Adipose tissue (tissue), 3 donors: Measurements from ENCODE around the gene ZNF292. TPM values are rescaled to one million over a fixed set of nuclear protein-coding genes. Genes with fewer than 3 reads are reported as not detected.
"Not testable (repeated sequence)": the region's sequence is repeated elsewhere in the genome, so short reads cannot be mapped to it uniquely, and the experiment has no call there.

Experiments
- H3K27ac ChIP-seq: one replicate; pipeline ENCODE4 v1.5.1; 2013; ENCODE audit warnings: low read depth, low read length
- WGBS, 3 donors: extraction: QIAGEN DNeasy Blood & Tissue Kit; methylation state at CpG; one replicate each; pipeline ENCODE4 v1.1.7; 2013; 5-methylcytosine and 5-hydroxymethylcytosine counted together
- polyA plus RNA-seq, 3 donors: library from polyadenylated mRNA; stranded (reverse); fragments of 200-250 nt; gene quantifications; one replicate each; pipeline ENCODE4 v1.2.3, GENCODE V29; 2013
- donor health status: healthy with polysubstance abuse.
- donor health status: Bipolar disorder and iron deficiency.
- donor health status: healthy.

ZNF292 gene
- 1 to 10 TPM; 2.5 to 3.6 (median 3.3) TPM for polyA plus RNA-seq

GRCh38 chr6:87154993-87155841 lies at the start of gene ZNF292:
Gene ZNF292, plus strand, starts transcription at chr6:87155565. Its CDS starts 27 bp downstream, at chr6:87155592.
- peak within 1 kb of the TSS; percentile 48 for H3K27ac ChIP-seq
- 0% methylated on average over 69 to 75 of the region's 75 CpGs for WGBS, 3 donors

DNA sequence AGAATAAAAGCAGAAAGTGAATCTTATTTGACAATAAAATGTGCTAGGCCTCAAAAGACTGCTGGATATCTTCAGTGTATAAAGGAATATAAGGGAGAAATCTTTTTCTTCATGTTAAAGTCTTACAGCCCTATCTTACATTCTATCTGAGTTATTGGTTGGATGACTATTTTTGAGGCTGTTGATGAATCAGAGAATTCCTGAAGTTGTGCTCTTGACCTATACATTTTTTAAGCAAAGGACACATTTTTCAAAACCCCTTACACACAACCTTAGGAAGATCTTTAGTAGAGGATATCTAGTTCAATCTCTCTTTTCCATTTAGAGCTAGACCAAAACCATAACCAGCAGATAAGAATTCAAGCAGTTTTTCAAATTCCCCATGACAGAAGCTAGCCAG lies 49.5 kb upstream of the ZNF292 start:
- no peak overlapping the region for H3K27ac ChIP-seq

GRCh38 chr6:87110636-87111035 lies 44.7 kb upstream of the ZNF292 start:
- 96 to 100% (median 96%) methylated on average over 1 of the region's 1 CpG for WGBS, 3 donors
- H3K27ac ChIP-seq = no peak overlapping the region

DNA sequence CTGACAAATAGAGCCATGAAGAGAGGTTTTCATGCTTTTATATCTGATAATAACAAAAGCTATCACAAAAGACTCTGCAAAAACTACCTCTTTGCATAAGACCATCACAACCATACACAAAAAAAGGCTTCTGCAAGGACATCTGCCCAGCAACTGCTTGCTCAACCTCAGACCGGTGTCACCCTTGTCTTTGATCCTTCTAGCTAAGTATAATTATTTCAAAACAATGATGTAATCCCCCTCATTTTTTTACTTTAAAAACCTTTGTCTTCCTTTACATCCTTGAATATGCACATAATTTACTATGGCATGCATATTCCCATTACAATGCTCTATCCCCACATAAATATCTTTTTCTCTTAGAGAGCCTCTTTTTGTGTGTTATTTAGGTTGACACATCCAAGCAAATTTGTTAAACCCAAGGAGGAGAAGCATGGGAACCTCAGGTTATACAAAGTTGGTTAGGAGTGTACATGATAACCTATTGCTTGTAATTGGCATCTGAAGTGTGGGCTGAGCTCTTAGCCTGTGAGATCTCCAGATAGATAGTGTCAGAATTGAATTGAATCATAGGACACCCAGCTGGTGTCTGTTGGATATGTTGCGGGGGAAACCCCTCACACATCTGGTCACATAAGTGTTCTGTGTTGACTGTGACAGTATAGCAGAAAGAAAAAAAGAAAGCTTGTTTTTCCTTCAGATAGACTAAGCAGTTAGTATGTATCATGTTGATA lies 39.8 kb upstream of the ZNF292 start:
- 53 to 86% (median 62%) methylated on average over 2 of the region's 2 CpGs for WGBS, 3 donors
- no peak overlapping the region for H3K27ac ChIP-seq

- H3K27ac ChIP-seq = no peak overlapping the region
- 77 to 82% (median 80%) methylated on average over 2 of the region's 2 CpGs for WGBS, 3 donors
Measured at GRCh38 chr6:87116922-87117321, 38.4 kb upstream of the ZNF292 start.

DNA sequence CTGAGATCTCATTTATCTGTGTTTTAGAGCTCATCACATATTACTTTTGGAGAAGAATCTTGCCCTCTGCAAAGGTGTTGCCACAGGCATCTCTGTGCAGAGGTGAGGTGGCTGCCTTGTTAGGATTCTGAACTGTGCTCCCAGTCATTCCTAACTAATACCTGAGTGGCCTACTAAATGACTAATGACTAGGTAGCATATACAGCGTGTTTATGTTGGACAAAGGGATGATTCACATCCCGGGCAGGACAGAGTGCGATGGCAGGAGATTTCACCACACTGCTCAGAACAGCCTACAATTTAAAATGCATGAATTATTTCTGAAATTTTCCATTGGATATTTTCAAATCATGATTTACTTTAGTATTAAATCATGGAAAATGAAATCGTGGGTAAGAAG lies 37.3 kb upstream of the ZNF292 start:
- 76 to 86% (median 82%) methylated on average over 4 of the region's 4 CpGs for WGBS, 3 donors
- no peak overlapping the region for H3K27ac ChIP-seq

DNA sequence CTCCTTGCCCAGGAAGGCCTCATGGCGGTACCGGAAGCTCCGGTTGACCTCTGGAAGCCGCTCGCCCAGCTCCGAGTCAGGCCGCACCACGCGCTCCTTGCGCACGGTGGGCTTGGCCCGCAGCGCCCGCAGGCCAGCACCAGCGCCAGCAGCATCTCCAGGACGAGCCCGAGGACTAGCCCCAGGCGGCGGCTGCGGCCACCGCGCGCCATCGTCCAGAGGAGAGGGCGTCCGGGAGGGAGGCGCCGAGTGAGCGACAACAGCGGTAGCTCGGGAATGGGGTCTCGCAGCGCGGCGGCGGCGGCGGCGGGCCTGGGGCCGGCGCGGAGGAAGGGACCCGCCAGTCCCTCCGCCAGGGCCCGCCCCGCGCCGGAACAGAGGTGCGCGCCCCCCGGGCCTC lies 32.9 kb upstream of the ZNF292 start:
- 38 to 52% (median 51%) methylated on average over 42 to 51 of the region's 51 CpGs for WGBS, 3 donors
- no peak overlapping the region for H3K27ac ChIP-seq

DNA sequence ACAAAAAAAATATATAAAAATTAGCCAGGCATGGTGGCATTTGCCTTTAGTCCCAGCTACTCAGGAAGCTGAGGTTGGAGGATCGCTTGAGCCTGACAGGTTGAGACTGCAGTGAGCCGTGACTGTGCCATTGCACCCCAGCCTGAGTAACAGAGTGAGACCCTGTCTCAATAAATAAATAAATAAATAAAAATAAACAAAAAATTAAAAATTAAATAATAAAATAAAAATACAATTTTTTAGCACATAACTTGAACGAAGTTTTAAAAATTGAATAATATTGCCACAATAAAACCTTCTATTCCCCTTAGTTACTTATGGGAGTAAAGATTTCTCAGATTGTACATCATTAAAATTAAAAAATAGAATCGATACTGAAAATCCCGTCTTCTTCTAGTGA lies 31.3 kb upstream of the ZNF292 start:
- WGBS, 3 donors = 94 to 96% (median 96%) methylated on average over 5 of the region's 5 CpGs
- H3K27ac ChIP-seq = no peak overlapping the region

GRCh38 chr6:87126501-87126900 lies 28.9 kb upstream of the ZNF292 start:
- WGBS, 3 donors = 34 to 43% (median 42%) methylated on average over 1 of the region's 1 CpG
- H3K27ac ChIP-seq = no peak overlapping the region

GRCh38 chr6:87127737-87128136 lies 27.6 kb upstream of the ZNF292 start:
- no peak overlapping the region for H3K27ac ChIP-seq
- WGBS, 3 donors = 82 to 93% (median 89%) methylated on average over 2 of the region's 2 CpGs

GRCh38 chr6:87136963-87137362 lies 18.4 kb upstream of the ZNF292 start:
- 13 to 27% (median 23%) methylated on average over 1 of the region's 1 CpG for WGBS, 3 donors
- no peak overlapping the region for H3K27ac ChIP-seq

- 18 to 26% (median 20%) methylated on average over 1 of the region's 1 CpG for WGBS, 3 donors
- no peak overlapping the region for H3K27ac ChIP-seq
Measured at GRCh38 chr6:87139236-87139635, 16.1 kb upstream of the ZNF292 start.

DNA sequence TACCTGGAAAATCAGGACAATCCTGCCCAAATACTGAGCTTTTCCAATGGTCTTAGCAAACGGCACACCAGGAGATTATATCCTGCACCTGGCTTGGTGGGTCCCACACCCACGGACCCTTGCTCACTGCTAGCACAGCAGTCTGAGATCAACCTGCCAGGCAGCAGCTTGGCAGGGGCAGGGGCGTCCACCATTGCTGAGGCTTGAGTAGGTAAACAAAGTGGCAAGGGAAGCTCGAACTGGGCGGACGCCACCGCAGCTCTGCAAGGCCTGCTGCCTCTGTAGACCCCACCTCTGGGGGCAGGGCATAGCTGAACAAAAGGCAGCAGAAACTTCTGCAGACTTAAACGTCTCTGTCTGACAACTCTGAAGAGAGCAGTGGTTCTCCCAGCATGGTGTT lies 15.4 kb upstream of the ZNF292 start:
- not testable (repeated sequence) for H3K27ac ChIP-seq
- 88 to 95% (median 93%) methylated on average over 8 of the region's 8 CpGs for WGBS, 3 donors

DNA sequence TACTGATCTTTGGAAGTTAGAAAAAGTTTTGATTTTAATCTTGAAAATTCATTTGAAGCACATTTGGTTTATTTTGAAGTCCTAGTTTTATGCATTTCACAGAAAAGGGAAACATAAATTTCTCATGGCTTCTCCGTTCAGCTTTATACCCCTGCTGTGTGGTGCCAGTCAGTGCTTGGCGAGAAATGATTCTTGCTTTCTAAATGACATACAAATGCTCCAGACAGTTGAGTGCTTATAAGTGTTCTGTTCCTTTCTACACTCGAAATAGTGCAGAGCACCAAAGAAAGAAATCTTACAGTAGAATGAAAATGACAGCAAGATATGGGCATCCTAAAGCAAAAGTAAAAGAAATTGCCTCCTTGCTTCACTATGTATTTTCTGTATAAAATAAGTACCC lies 9.0 kb upstream of the ZNF292 start:
- no peak overlapping the region for H3K27ac ChIP-seq
- WGBS, 3 donors = 61 to 75% (median 68%) methylated on average over 3 of the region's 3 CpGs

DNA sequence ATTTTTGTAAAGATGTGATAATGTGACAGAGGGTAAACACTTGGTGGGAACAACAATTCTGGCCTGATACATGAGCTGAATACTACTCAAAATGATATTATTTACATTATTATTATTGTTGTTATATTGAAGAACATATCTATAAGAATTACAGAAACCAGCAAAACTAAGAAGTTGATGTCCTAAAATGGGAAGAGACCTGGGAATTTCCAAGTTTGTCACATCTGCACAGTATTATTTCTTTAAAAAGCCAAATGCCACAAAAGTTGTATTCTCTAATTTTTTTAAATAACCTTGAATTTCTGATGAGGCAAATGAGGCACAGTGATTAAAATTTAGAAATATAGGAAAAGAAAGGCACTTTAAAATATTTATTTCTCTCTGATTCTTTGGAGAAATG lies 5.0 kb upstream of the ZNF292 start:
- H3K27ac ChIP-seq = no peak overlapping the region

DNA sequence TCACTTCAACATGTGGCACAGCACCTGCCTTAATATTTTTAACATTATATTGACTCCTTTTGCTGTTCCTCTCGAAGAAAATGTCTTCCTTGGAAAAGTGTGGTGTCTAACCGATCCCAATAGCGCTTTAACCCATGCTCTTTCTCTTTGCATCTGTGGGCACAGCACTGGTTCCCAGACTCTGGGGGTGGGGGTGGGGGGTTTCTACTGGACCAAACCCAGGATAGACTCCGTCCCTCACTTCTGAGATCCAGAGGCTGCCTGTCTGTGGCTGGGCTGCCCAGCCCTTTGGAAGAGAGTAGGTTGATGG lies 3.9 kb upstream of the ZNF292 start:
- peak overlapping the region; percentile 15 for H3K27ac ChIP-seq
- 38 to 42% (median 41%) methylated on average over 4 of the region's 4 CpGs for WGBS, 3 donors

GRCh38 chr6:87151781-87152525 lies 3.4 kb upstream of the ZNF292 start:
- WGBS, 3 donors = 0 to 1% (median 1%) methylated on average over 69 to 71 of the region's 71 CpGs
- peak overlapping the region; percentile 62 for H3K27ac ChIP-seq

DNA sequence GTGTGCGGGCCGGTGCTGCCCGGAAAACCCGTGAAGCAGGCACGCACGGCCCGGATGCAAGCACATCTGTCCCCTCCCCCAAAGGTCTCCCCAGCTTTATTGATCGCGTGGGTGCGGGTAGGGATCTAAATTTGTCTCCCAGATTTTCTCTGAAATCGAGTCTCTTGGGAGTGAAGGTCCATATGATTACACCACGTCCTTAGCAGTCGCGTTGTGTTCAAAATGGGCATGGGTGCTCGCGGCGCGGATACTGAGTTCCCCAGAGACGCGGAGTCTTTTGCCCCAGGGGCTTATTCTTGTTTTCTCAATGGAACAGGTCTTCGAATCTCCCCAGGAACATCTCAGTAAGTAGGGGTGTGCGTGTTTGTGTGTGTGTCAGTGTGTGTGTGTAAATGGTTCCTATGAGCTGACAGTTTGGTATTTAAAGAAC lies 2.8 kb upstream of the ZNF292 start:
- H3K27ac ChIP-seq = no peak overlapping the region
- 16 to 35% (median 20%) methylated on average over 22 of the region's 22 CpGs for WGBS, 3 donors

DNA sequence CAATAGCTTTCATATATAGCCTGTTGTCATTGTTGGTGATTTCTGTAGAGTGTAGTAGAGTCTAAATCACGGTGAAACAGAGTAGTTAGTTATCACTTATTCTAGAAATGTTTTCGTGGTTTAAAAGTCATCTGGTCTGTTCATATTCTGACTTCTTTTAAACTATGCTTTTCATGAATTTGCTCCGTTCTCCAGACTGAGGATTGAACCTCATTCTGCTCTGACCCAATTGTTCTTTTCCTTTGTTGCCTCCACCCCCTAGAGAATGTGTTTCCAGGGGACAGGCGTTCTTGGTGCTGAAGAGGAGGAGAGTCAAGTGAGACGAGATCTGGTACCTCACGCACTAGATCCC lies 748 bp upstream of the ZNF292 start:
- peak overlapping the region; percentile 48 for H3K27ac ChIP-seq
- 0 to 1% (median 0%) methylated on average over 6 of the region's 6 CpGs for WGBS, 3 donors
